HuH-7 (cell line): ENCODE data around the gene PCMTD2.
"Not testable (repeated sequence)": the region's sequence is repeated elsewhere in the genome, so short reads cannot be mapped to it uniquely, and the experiment has no call there.

Source experiments
- DNase-seq: peaks from one replicate; pipeline ENCODE4 v3.0.0; 2011; ENCODE audit warnings: low spot score

The PCMTD2 gene

DNA sequence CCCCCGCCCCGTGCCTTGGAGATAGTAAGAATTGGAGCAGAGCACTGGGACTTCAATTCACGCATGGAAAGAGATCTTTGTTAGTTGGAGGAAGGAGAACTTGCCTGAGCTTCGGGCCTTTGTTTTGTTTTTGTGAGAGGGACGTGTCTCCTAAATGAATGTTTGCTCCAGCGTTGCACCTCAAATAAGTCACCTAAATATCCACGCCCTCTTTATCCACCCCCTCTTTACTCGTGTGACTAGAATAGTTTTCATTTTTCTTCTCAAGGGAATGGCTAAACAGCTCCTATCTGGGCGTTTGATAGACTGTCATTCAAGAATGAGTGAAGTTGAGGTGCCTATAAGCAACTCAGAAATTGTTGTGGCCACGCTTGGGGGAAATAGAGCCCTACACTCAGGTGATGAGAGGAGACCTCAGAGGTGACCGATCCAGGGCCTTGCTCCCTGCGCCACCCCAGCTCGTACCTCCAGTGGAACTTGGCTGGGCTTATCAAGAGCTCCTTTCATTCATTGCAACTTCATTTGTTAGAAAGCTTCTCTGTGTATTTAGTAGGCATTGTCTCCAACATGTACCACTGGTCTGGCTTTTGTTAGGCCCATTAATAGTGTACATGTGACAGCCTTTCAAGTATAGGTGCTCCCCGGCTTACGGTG lies 861 bp downstream of the PCMTD2 start:
- no peak for DNase-seq

GRCh38 chr20:64257107-64257757 lies 1.7 kb downstream of the PCMTD2 start:
- no peak for DNase-seq

DNA sequence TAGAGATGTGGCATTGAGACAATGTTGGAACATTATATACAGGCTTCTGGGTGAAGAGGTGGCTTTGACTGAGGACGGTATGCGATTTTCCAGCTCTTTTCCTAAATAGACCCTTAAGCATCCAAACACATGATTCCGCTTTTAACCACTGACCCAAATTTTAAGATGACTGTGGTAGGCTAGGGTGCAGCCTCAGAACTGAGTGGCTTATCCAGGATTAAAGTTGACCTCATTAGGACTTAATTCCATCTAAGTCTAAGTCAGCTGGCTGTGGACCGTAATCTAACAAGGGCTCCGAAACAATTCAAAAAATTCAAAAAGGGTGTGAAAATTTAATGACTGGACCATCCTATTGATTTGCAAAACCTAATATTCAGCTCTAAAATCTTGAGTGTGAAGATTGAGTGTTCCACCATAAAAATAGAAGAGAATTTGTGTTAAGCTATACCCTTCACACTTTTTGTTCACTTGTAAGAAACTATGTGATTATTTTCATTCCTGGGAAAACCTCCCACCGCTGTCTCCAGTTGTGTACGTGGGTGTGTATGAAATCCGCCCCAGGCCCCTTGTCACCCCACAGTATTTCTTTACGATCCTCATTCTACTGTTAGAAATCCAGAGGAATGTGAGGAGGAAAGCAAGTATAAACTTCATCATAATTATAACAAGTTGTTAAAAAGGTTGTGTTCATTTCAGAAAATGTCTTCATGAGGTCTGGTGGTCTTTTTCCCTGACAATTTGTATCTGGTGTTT lies 2.7 kb downstream of the PCMTD2 start:
- DNase-seq = no peak

DNA sequence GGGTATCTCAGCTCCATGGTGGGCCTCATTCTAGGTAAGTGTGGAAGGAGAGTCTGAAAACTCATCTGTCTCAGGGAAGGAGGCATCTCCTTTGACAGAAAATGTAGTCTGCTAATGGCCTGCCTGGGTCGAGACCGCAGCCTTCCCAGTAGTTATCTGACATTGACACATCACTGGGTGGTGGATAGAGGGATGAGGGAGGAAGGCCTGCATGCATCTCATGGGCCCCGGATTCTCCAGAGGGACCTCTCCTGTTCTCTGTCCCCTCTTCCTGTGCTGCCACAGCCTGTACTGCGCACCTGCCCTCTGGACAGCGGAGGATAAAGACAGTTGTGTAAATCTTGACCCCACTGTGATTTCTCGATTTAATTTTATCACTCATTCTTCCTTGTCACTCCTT lies 4.7 kb downstream of the PCMTD2 start:
- no peak for DNase-seq

DNA sequence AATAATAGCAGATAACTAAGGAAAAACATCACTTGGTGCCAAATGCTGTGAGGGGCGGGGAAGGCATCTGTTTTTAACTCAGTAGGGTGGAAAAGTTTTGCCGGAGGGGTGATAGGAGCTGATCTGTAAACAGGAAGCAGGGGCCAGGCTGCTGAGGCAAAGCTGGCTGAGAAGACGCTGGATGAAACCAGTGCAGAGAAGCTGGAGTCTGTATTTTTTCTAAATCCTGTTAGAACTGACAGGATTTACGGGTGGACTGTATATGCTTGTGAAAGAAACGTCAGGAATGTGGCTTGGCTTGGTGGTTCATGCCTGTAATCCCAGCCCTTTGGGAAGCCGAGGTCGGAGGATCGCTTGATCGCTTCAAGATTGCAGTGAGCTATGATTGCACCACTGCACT lies 5.6 kb downstream of the PCMTD2 start:
- no peak for DNase-seq

GRCh38 chr20:64264091-64264490 lies 8.5 kb downstream of the PCMTD2 start:
- DNase-seq = no peak

DNA sequence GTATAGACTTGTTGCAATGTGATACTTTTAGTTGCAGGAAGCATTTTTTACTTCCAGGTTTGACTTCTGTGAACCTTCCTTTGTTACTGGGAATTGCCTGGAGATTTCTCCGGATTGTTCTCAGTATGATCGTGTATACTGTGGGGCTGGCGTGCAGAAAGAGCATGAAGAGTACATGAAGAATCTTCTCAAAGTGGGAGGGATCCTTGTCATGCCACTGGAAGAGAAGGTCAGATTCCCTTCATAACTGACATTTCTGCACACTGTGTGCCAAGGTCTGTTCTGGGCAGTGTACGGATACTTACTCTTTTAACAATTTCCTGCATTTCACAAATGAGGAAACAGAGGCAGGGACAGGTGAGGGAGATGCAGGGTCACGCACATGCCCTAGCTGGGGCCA lies 9.7 kb downstream of the PCMTD2 start:
- no peak for DNase-seq

DNA sequence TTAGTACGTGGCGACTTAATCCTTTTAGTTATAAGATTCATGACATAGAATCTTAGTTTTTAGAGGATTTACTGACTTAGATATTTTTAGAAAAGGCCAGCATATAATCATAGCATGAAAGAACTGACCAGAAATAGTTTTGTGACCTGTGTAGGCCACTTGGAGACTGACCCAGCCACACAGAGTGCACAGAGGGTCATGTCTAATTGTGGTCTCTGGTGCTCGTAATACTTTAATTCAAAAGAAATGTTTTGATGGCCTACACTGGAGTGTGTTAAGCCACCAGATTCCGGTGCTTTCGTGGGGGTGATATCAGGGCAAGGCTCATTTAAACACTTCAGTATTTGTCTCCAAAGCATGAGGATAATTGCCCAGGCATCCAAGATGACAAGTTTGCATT lies 11.4 kb downstream of the PCMTD2 start:
- DNase-seq = no peak

DNA sequence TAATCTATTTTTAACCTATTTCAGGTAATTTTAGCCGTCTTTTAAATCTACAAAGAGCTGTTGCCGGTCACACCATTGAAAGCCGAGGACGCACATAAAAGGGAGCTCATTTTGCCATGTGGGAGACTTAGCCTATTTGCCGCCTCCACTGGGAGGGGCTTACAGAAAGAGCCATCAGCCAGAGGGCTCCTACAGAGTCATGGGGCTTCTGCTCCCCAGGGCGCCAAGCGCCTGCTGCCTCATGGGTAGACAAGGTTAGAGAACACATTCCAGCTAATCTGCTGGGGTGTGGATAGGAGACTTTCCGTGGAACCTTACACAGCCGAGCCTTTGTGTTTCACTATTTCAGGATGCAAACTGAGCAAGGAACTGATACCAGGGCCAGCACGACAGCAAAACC lies 12.6 kb downstream of the PCMTD2 start:
- no peak for DNase-seq

DNA sequence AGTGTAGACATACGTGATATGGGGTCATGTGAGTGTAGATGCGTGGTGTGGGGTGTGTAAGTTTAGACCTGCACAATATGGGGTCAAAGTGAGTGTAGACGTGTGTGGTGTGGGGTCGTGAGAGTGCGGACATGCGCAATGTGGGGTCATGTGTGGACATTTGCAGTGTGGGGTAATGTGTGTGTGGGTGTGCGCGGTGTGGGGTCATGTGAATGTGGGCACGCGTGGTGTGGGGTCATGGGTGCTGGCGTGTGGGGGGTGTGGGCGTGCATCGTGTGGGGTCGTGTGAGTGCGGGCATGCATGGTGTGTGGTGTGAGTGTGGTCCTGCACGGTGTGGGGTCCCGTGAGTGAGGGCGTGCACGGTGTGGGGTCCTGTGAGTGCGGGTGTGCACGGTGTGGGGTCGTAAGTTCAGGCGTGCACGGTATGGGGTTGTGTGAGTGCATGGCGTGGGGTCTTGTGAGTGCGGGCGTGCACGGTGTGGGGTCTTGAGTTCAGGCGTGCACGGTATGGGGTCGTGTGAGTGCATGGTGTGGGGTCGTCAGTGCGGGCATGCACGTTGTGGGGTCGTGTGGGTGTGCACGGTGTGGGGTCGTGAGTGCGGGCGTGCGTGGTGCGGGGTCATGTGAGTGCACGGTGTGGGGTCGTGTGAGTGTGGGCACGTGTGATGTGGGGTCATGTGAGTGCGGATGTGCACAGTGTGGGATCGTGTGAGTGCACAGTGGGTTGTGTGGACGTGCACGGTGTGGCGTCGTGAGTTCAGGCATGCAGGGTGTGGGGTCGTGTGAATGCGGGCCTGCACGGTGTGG lies 14.3 kb downstream of the PCMTD2 start:
- DNase-seq = no peak

- no peak for DNase-seq
These were observed 16.1 kb downstream of the PCMTD2 start for GRCh38 chr20:64271636-64272035.

GRCh38 chr20:64273109-64273508 lies 17.6 kb downstream of the PCMTD2 start:
- no peak for DNase-seq

GRCh38 chr20:64276817-64277216 lies 21.3 kb downstream of the PCMTD2 start:
- no peak for DNase-seq

DNA sequence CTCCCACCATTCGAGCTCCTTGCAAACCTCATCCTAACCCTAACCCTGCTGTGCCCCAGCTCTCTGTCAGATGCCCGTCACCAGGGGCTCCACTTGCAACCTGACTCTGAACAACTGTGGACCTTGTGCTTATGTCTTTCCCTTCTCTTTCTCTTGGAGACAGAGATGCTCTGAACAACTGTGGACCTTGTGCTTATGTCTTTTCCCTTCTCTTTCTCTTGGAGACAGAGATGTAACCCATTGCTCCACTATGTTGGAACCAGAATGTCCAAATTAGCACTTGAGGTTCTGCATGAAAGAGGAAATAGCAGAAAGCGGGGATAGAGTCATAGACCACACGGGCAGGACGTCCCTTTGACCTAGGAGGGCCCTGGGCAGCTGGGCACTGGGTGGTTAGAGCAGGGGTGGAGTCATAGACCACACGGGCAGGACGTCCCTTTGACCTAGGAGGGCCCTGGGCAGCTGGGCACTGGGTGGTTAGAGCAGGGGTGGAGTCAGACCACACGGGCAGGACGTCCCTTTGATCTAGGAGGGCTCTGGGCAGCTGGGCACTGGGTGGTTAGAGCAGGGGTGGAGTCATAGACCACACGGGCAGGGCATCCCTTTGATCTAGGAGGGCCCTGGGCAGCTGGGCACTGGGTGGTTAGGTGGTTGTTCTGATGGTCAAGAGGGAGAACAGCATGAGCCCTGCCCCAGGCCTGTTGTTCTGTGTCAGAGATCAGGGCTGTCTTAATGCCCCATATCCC lies 22.2 kb downstream of the PCMTD2 start:
- DNase-seq = no peak

- no peak for DNase-seq
These were observed 22.8 kb downstream of the PCMTD2 start for GRCh38 chr20:64278317-64278681.

DNA sequence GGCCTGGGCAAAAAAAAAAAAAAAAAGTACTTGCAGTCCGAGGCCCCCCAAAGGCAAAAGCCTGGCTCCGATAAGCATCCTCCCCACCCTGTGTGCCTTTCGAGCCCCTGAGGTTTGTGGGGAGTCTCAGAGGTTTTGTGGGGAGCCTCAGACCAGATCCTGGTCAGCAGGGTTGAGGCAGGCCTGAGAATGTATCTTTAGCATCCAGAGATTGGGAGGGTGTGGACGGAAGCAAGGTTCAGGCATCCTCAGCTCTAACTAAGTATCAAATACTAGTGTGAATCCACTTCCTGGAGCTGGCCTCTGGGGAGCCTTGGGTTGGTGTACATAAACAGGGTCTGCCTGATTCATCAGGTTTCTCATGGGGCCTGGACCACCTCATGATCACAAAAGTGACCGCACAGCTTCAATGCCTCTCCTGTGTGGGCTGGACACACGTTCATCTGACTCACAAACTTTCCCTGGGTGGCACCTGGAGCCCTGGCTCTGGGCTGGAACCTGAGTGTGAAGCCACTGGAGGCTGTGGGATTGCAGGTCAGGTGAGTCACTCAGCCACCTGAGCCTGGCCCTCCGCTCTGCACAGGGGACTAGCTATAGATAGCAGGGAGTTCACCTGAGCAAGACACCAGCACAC lies 24.4 kb downstream of the PCMTD2 start:
- DNase-seq = no peak

DNA sequence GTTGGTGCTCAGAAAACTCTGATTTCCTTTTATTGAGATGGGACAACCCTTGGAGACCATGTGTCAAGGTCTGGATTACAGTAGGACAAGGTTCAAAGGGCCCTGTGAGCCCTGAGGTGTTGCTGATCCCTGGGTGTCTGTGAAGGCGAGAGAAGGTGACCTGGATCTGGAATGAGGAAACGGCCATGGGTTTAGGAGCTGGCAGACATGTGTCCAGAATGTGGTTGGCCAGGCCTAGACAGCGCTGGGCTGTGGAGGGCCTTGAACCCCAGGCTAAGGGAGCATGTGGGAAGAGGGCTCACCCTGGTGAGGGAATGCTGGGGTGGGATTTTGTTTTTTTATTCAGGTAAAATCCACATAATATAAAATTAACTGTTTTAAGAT lies 24.9 kb downstream of the PCMTD2 start:
- no peak for DNase-seq

DNA sequence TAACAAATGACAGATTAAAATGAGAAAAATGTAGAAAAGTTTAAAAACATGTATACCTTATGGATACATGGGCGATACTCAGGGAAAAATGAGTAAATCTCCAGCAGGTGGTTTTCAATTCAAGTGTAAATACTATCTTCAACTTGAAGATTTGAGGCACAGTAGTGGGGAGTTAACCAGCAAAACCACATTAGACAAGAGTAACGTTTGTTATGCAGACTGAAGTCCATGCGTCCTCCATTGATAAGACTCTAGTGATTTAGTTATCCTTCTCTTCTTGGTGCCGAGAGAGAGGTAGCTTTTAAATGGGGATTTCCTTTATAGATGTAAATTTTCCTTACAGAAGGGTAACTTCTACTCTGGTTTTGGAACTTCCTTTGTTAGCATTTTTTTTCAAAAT lies 28.1 kb downstream of the PCMTD2 start:
- no peak for DNase-seq

GRCh38 chr20:64285579-64286446 lies 30.3 kb downstream of the PCMTD2 start:
- DNase-seq = not testable (repeated sequence)
